ENCODE data around the gene SYT11.

DNA sequence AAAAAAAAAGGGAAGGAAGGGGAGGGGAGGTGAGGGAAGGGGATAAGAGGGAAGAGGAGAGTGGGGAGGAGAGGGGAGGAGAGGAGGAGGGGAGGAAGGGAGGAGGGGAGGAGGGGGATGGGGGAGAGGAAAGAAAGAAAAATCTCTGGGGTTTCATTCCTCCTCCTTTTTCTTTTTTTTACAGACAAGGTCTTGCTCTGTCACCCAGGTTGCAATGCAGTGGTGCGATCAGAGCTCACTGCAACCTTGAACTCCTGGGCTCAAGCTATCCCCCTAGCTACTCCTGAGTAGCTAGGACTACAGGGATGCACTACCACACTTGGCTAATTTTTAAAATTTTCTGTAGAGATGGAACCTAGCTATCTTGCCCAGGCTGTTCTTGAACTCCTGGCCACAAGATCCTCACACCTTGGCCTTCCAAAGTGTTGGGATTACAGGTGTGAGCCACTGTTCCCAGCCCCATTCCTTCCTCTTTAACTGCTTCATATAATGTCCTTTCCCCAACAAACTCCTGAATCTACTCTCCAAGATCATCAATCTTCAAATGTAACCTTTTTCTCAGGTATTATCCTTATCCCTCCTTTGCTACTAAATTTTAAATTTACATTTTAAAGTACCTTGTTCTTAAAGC, 25.6 kb upstream of the SYT11 start:
- TF ChIP-seq EZH2 (IDR thresholded peaks at IDR 0.05; ENCODE audit: borderline replicate concordance, low read depth, low read length, severe bottlenecking): no peak
- TF ChIP-seq CTCF (IDR thresholded peaks at IDR 0.05; ENCODE audit: borderline replicate concordance, extremely low read depth, low read length, poor library complexity, severe bottlenecking): no peak

Measured in DND-41 (cell line).